Ovary (tissue), 9 donors: ENCODE results near the gene BTLA. TPM values are rescaled to one million over a fixed set of nuclear protein-coding genes. Genes with fewer than 3 reads are reported as not detected.

ENCODE experiments used
- DNase-seq, 5 donors: peaks; one replicate each; pipeline ENCODE4 v3.0.0-alpha.2; 2019 to 2020
- H3K27ac ChIP-seq, 2 donors: fragments of 200-600 bp; one replicate each; pipeline versions ENCODE4 v1.5.1 to v1.8.0; 2019 to 2022
- H3K27me3 ChIP-seq: fragments of 200-600 bp; one replicate; pipeline ENCODE4 v1.8.0; 2022
- H3K36me3 ChIP-seq: fragments of 200-600 bp; sonication (generic); one replicate; pipeline ENCODE4 v1.5.1; 2019
- H3K4me1 ChIP-seq: one replicate; pipeline ENCODE4 v1.8.1; 2013; ENCODE audit warnings: mild to moderate bottlenecking, moderate library complexity; ENCODE audit not compliant: insufficient read depth
- H3K4me3 ChIP-seq: fragments of 200-600 bp; sonication (generic); one replicate; pipeline ENCODE4 v1.5.1; 2017
- H3K9me3 ChIP-seq, 2 donors: fragments of 200-600 bp in 1 of 2; sonication (generic) in 1 of 2; one replicate each; pipeline versions ENCODE4 v1.5.1 to v1.8.1; 2013 to 2019; ENCODE audit warnings: mild to moderate bottlenecking in 1 of 2, moderate library complexity in 1 of 2
- CTCF ChIP-seq, 3 donors: fragments of 450-650 bp in 2 of 3; fragments of 200-600 bp in 1 of 3; IDR thresholded peaks; one replicate each; pipeline versions ENCODE4 v1.5.1 to v1.8.0; 2016 to 2022; ENCODE audit warnings: antibody characterized with exemption in 3 of 3, mild to moderate bottlenecking in 1 of 3
- EP300 ChIP-seq: sonication (generic); formaldehyde crosslinking; IDR thresholded peaks from one replicate; pipeline ENCODE4 v1.6.1; 2017; ENCODE audit warnings: antibody characterized with exemption
- POLR2A ChIP-seq: fragments of 450-650 bp; IDR thresholded peaks from one replicate; pipeline ENCODE4 v1.6.1; 2017; ENCODE audit warnings: antibody characterized with exemption, mild to moderate bottlenecking, moderate library complexity
- WGBS, 3 donors: extraction: QIAGEN DNeasy Blood & Tissue Kit in 1 of 3; methylation state at CpG; one replicate each; pipeline versions ENCODE4 v1.1.5 to v1.1.7; 2013 to 2017; 5-methylcytosine and 5-hydroxymethylcytosine counted together
- intact Hi-C, 4 donors: fragments of 100-400 bp; cut with DNase I; formaldehyde crosslinking; loops; one replicate each; pipeline versions ENCODE4 v1.11.0 to v1.15.1; 2022 to 2023
- polyA plus RNA-seq, 2 donors: library from polyadenylated mRNA; stranded (reverse); fragments of 200-250 nt in 1 of 2; fragments of 350-450 nt in 1 of 2; fragmentation: Illumina TruSeq in 1 of 2; extraction: RNeasy Lipid Tissue Mini Kit (QIAGEN cat#74804) in 1 of 2; gene quantifications; one replicate each; pipeline ENCODE4 v1.2.3, GENCODE V29; 2013 to 2014
- total RNA-seq, 7 donors: library from RNA; depleted of rRNA in 2 of 7; stranded (reverse); fragments of >200 nt in 2 of 7; fragmentation: NEBNext Ultra II Directional in 3 of 7; extraction: Animal tissue kit (Norgen Biotek cat#: 25700) in 3 of 7; gene quantifications; one replicate each; pipeline versions ENCODE4 v1.1.0 to v1.2.4, GENCODE V29; 2016 to 2023
- donor health status: DM: no; HTN: no; CAD: no; lungs with moderate emphysema.
- donor health status: DM: no; HTN: no; CAD: no.
- donor health status: Bipolar disorder and iron deficiency.
- donor health status: DM: yes; HTN: yes; CAD: no.
- donor health status: DM: no; HTN: no; CAD: no.
- donor health status: DM: yes; HTN: yes; CAD: no.

The BTLA gene
- total and polyA plus RNA-seq, 9 donors: 0.04 to 0.48 (median 0.17) TPM; not detected in 4

- no peak overlapping the region for H3K27ac ChIP-seq
- intact Hi-C loops: no loop called here
- H3K36me3 ChIP-seq: no peaks in the 10 kb centered on the region
- H3K4me1 ChIP-seq: no peaks in the 10 kb centered on the region
- TF ChIP-seq EP300 (no peak), CTCF (IDR thresholded peaks at IDR 0.05) (no peak), POLR2A (no peak)
- no peak overlapping the region for H3K4me3 ChIP-seq
- H3K9me3 ChIP-seq: no peaks in the 10 kb centered on the region
- H3K27me3 ChIP-seq: no peaks in the 10 kb centered on the region
- 98 to 99% (median 98%) methylated on average over 4 of the region's 4 CpGs for WGBS, 3 donors
- no peak for DNase-seq
Observed at GRCh38 chr3:112484352-112484751, 14.9 kb downstream of the BTLA start.

DNA sequence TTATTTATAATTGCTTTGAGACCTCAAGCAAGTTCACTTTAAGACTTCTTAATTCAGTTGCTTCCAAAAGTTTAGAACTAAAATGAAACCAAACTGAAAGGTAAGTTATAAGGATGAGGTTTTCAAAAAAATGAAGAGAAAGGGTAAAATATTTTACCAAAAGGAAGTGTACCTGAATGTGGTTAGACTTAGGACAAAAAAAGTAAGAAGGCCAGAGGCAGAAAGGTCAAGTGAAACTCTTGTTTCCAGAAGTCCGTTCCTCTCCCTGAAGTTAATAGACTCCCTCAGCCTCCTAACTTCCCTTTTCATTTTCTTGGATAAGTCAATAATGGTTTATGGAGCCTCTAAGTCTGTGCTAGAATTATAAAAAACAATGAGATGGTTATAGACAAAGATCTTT is 16.6 kb downstream of the BTLA start:
- TF ChIP-seq POLR2A (no peak), CTCF (IDR thresholded peaks at IDR 0.05) (no peak), EP300 (no peak)
- Histone ChIP-seq H3K9me3 (no peaks in the 10 kb centered on the region), H3K27me3 (no peaks in the 10 kb centered on the region), H3K36me3 (no peaks in the 10 kb centered on the region), H3K4me1 (no peaks in the 10 kb centered on the region), H3K4me3 (no peak overlapping the region), H3K27ac (no peak overlapping the region)
- 77 to 88% (median 86%) methylated on average over 1 of the region's 1 CpG for WGBS, 3 donors
- no peak for DNase-seq
- intact Hi-C loops: no loop called here

DNA sequence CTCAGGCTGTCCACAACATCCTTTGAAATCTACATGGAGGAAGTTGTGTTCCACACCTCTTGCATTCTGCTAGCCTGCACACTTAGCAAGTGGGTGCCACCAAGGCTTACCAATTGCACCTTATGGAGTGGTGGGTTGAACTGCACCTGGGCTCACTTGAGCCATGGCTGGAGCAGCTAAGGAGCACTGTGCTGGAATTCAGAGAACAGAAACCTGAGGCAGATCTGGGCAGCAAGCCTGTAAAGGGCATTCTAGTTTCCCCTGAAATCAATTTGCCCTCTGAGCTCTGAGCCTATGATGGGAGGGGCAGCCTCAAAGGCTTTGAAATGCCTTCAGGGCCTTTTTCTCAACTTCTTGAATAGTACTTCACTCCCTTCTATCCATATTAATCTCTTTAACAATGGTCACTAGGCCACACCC is 18.0 kb downstream of the BTLA start:
- no peak for TF ChIP-seq CTCF (IDR thresholded peaks at IDR 0.05)
- no peak for TF ChIP-seq POLR2A
- no peak for TF ChIP-seq EP300
- Histone ChIP-seq H3K36me3 (no peaks in the 10 kb centered on the region), H3K4me1 (no peaks in the 10 kb centered on the region), H3K27me3 (no peaks in the 10 kb centered on the region), H3K27ac (no peak overlapping the region), H3K9me3 (no peaks in the 10 kb centered on the region), H3K4me3 (no peak overlapping the region)
- DNase-seq: no peak
- intact Hi-C loops: no loop called here

DNA sequence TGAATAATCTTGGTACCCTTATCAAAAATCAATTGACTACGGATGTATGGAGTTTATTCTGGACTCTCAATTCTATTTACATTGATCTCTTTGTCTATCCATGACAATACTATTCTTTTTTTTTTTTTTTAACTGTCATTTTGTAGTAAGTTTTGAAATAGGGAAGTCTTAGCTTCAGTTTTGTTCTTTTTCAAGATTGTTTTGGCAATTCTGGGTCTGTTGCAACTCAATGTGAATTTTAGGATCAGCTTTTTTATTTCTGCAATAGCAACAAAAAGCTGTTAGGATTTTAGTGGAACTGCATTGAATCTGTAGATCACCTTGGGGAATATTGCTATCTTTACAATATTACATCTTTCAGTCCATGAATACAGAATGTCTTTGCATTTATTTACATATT is 21.4 kb downstream of the BTLA start:
- 88 to 93% (median 91%) methylated on average over 1 of the region's 1 CpG for WGBS, 3 donors
- Histone ChIP-seq H3K9me3 (no peaks in the 10 kb centered on the region), H3K36me3 (no peaks in the 10 kb centered on the region), H3K27ac (no peak overlapping the region), H3K4me3 (no peak overlapping the region), H3K4me1 (no peaks in the 10 kb centered on the region), H3K27me3 (no peaks in the 10 kb centered on the region)
- no peak for TF ChIP-seq CTCF (IDR thresholded peaks at IDR 0.05)
- no peak for TF ChIP-seq POLR2A
- intact Hi-C loops: no loop called here
- DNase-seq: no peak

GRCh38 chr3:112476346-112476745 is 22.9 kb downstream of the BTLA start:
- 91 to 97% (median 96%) methylated on average over 1 of the region's 1 CpG for WGBS, 3 donors
- no peak for DNase-seq
- Histone ChIP-seq H3K27me3 (no peaks in the 10 kb centered on the region), H3K4me1 (no peaks in the 10 kb centered on the region), H3K9me3 (no peaks in the 10 kb centered on the region), H3K27ac (no peak overlapping the region), H3K36me3 (no peaks in the 10 kb centered on the region), H3K4me3 (no peak overlapping the region)
- TF ChIP-seq CTCF (IDR thresholded peaks at IDR 0.05): no peak
- TF ChIP-seq POLR2A: no peak
- no peak for TF ChIP-seq EP300
- intact Hi-C loops: no loop called here
